Activated CD8-positive, alpha-beta memory T cell treated with anti-CD3 and anti-CD28 coated beads, Interleukin-2, amount 50 U/mL, for 4 hours (primary cell): ENCODE data around the gene CYB5B.

ENCODE experiments used
- DNase-seq: peaks from one replicate; pipeline ENCODE4 v3.0.0-alpha.2; 2020

Gene CYB5B

GRCh38 chr16:69490707-69491324, 66.4 kb downstream of the CYB5B start:
- no peak for DNase-seq

GRCh38 chr16:69494991-69495392, 70.6 kb downstream of the CYB5B start:
- peak; percentile 38 for DNase-seq

- DNase-seq, result no peak
These were observed 71.4 kb downstream of the CYB5B start for GRCh38 chr16:69495821-69496220.

GRCh38 chr16:69496376-69496775, 72.0 kb downstream of the CYB5B start:
- no peak for DNase-seq

DNA sequence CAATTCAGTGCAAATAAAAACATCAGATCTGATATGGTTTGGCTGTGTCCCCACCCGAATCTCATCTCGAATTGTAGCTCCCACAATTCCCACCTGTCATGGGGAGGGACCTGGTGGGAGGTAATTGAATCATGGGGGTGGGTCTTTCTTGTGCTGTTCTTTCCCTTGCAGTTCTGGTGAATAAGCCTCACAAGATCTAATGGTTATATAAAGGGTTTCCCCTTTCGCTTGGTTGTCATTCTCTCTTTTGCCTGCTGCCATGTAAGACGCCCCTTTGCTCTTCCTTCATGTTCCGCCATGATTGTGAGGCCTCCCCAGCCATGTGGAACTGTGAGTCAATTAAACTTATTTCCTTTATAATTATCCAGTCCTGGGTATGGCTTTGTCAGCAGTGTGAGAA, 72.5 kb downstream of the CYB5B start:
- no peak for DNase-seq

DNA sequence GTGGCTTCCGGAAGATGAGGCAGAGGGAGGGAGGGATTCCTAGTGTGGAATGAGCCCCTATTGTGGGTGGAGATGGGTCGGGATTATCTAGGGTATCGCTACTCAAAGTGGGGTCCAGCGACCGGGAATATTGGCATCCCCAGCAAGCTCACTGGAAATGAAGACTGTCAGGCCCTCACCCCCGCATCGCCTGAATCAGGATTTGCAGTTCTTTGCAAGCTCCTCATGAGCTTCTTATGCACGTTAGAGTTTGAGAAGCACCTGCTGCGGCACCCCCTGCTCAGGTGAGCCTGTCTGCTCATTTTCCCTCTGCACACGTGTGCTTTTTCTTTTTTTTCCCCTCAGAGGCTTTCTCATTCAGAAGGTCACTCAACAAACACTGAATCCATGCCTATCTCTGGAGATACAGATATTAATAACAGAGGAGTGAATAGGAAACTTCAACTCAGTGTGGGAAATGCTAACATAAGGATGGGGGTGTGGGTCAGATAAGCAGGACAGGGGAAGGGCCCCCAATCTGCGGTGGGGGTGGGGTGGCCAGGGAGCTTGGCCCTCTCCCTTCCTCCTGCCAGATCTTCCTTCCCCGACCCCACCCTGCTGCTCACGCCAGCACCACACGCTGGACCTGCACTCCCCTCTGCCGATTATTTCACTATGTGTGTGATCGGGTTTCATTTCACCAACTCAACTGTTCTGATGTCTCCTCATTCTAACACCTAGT, 73.6 kb downstream of the CYB5B start:
- DNase-seq, result no peak

GRCh38 chr16:69498926-69499325, 74.5 kb downstream of the CYB5B start:
- no peak for DNase-seq

GRCh38 chr16:69499541-69500230, 75.3 kb downstream of the CYB5B start:
- DNase-seq, result no peak

DNA sequence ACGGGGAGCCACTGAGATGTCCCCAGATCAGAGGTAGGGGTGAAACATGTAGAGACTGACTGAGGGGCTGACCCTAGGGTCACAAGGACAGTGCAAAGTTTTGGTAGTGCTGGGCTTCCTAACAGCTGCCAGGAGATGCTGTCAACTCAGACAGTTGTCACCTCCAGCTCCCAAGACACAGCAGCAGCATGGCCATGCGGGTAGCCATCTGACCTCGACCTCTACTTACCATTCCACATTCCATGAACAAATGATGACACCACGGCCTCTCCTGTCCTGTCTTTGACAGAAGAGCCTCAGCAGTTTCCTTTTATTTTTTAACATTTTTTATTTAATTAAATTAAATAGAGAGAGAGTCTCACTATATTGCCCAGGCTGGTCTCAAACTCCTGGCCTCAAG, 76.1 kb downstream of the CYB5B start:
- no peak for DNase-seq

DNA sequence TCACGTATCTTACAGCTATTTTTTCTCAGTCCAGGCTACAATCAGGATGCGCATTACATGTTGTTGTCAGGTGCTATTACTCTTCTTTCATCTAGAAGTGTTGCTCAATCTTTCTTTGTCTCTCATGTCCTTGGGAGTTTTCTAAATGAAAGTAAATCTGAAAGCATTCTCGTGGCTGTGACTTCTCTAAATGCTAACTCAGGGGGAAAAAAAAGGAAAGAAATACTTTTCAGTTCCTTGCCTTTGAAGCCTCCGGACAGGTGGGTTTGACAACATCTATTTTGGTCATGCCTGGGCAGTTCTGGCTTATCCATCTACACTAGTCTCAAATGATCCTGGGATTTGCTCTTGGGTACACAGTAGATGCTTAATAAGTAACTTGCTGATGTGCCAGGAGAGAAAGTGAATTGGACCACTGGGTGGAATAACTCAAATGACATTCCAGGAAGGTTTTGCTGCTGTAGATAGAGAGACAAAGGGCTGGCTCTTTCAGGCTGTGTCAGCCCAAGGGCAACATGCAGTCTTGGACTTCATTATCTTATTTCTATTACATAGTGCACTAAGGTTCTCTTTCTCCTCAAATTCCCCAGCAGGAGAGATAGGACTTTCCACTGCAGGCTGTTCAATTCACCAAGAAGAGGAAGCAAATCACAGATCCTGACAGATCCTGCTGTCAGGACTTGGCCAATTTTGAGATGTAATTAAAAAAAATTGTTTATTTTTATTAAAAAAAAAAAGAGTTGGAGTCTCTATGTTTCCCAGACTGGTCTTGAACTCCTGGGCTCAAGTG, 77.7 kb downstream of the CYB5B start:
- DNase-seq, result no peak

- DNase-seq, result no peak
These were observed 78.8 kb downstream of the CYB5B start for GRCh38 chr16:69503244-69503643.

DNA sequence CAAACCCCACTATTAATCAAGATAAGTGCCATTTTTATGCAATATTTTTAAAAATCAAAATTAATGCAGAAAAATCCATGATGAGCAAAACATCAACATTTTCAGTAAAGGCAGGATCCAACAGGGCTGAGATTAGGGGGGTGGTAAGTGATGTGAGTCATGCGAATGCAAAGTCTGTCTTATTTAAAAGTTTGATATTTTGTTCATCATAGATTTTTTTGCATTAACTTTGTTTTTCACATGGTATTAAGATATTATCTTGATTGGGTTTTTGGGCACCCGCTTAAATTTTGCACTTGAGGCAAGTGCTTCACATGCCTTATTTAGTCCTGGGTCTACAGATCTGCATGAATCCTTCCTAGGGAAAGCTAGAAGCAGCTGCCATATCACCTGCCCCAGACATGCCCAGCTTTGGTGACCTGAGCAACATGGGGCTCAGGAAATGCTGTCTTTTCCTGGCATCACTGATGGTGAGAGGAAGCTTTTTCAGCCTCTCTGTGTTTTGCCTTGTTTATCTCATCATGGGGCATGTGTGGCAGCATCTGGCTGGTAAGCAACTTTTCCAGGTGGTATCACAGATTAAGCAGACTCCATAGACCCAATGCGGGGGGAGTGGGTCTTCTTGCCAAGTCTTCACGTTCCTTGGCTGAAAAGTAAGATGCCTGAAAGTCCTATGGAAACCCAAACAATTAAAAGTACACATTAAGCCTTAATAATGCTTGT, 83.8 kb downstream of the CYB5B start:
- no peak for DNase-seq

- no peak for DNase-seq
These were observed 84.7 kb downstream of the CYB5B start for GRCh38 chr16:69509125-69509524.

- DNase-seq, result no peak
These were observed 87.2 kb downstream of the CYB5B start for GRCh38 chr16:69511651-69512050.

DNA sequence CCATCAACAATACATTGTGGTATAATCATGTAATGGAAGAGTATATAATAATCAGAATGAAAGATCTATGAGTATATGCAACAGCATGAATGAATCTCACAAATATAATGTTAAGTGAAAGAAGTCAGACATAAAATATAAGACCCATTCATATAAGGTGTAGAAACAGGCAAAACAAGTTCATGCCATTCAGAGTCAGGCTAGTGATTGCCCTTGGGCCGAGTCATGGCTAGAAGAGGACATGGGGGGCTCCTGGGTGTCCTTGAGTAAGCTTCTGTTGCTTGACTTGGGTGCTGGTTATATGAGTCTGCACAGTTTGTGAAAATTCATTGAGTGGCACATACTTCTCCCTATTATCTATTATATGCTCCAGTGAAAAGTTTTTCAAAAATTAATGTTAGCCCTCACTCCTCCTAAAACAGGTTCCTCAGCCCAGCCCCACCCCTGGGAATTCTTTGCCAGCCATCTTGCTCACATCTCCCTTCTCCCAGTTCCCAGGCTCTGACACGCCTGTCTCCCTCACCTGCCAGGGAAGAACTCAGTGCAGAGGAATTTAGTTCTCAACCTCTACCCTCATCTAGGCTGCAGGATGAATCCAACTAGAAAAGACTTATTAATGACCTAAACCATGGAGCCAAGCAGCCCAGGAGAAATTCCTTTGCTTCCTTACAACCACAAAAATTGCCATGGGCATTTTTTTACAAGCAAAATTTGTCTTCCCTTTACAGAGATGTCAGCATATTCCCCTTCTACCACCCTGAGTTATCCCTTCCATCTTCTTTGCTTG, 89.0 kb downstream of the CYB5B start:
- DNase-seq, result no peak

- no peak for DNase-seq
These were observed 89.9 kb downstream of the CYB5B start for GRCh38 chr16:69514356-69514755.
